GM21576 (cell line): ENCODE results near the gene ADK.
"Not testable (repeated sequence)": the region's sequence is repeated elsewhere in the genome, so short reads cannot be mapped to it uniquely, and the experiment has no call there.

Experiments used
- ATAC-seq: cut with Tn5 transposase; IDR thresholded peaks from one replicate; pipeline ENCODE4 v1.9.1; 2021; ENCODE audit warnings: mild to moderate bottlenecking, moderate library complexity; ENCODE audit not compliant: unreplicated experiment

ADK gene

DNA sequence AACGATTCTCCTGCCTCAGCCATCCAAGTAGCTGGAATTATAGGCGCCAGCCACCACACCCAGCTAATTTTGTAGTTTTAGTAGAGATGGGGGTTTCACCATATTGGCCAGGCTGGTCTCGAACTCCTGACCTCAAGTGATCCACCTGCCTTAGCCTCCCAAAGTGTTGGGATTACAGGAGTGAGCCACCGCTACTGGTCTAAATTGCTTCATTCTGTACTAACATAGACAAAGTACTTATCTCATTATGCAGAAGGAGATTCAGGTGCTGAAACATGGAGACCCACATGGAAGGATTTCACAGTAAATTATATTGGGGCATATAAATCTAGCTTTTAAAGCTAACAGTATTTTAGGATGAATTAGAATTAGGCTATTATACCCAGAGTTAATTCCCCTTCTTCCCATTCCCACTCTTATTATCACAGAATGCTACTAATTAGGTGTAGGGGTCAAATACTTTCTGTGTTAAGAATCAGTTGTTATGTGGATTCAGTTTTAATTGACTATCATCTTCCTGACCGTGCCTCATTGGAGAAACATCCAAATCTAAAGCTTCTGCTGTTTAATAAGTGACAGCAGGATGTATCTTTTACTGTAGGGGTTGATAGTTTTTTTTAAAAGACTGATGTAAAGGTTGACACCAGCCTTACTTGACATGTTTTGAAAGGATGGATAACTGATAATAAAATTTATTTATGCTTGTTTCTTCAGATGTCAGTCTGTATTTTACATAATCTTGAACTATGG is 27.2 kb downstream of the ADK start:
- no peak for ATAC-seq

DNA sequence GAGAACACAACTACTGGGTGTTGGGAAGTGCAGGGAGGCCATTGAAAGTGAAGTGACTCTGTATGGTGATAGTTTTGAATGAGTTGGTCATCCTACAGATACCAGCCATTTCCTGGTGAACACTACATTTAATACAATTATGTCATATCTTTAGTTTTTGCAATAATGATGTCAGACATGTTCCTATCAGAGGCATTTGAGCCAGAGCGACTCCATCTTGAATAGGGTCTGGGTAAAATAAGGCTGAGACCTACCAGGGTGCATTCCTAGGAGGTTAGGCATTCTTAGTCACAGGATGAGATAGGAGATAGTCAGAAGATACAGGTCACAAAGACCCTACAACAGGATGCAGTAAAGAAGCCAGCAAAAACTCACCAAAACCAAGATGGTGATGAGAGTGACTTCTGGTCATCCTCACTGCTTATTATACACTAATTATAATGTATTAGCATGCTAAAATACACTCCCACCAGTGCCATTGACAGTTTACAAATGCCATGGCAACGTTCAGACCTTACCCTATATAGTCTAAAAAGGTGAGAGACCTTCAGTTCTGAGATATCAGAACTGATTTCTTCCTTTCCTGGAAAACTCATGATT is 28.2 kb downstream of the ADK start:
- no peak for ATAC-seq

DNA sequence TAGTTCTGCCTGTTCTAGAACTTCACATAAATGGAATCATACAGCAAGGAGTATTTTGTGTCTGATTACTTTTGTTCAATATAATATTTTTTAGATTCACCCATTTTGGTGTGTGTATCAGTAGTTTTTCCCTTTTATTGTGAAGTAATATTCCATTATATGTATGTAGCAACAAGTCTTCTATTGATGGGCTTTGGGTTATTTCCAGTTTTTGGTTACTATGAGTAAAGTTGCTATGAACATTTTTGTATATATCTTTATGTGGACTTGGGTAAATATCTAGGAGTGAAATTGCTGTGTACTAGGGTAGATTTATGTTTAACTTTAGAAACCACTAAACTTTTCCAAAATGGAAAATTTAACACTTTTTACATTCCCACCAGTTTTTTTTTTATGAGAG is 35.7 kb downstream of the ADK start:
- no peak for ATAC-seq

DNA sequence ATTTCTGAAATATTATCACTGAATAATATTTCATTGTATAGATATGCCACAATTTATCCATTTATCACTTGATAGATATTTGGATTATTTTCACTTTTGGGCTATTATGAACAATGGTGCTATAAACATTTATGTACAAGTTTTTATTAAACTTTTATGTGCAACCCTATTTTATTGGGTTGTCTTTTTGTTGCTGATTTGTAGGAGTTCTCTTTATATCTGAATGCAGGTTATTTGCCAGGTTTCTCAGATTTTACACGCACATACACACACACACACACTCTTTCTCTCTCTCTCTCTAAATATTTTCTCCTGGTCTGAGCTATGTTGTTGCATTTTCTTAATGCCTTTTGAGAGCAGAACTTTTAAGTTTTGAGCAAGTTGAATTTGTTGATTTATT is 36.2 kb downstream of the ADK start:
- ATAC-seq = no peak

DNA sequence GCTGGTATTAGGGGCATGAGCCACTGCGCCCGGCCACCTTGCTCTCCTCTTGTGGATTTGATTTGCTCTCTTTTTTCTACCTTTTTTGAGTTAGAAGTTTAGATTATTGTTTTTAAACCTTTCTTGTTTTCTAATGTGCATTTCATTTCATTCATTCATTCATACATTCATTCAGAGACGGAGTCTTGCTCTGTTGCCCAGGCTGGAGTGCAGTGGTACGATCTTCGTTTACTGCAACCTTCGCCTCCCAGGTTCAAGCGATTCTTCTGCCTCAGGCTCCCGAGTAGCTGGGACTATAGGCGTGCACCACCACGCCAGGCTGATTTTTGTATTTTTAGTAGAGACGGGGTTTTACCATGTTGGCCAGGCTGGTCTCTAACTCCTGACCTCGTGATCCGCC is 37.6 kb downstream of the ADK start:
- ATAC-seq = not testable (repeated sequence)

DNA sequence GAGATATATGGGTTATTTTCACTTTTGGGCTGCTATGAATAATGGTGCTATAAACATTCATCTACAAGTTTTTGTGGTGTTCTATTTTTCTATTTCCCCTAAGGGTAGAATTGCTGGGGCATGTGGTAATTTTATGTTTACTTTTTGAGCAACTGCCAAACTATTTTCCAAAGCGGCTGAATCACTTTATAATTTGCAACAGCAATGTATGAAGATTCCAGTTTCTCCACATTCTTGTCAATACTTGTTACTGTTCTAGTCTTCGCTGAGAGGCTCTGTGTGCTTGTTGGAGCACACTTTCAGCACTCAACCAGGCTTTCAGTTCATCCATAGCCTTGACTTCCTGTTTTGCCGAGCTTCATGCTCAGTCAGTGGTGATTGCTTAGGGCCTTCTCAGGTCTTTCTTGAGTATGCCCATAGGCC is 39.0 kb downstream of the ADK start:
- peak; percentile 85 for ATAC-seq

DNA sequence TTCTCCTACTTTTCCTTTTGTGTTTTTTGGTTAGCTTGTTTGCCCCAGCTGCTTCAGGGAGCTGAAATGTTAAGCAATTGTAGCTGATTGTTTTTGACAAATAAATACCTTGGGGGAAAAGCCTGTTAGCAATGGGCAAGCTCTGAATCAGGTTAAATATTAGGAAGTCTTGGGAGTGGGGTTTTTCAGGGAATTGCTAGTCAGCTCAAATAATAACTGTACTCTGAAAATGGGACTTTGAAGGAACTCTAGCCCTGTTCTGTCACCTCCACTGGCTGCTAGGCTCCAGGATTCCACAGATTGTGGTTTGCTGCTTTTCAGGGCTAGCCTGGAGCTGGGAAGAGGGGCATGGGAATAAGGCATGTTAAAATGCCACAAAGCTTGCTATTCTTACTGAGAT is 39.5 kb downstream of the ADK start:
- ATAC-seq = peak; percentile 7

DNA sequence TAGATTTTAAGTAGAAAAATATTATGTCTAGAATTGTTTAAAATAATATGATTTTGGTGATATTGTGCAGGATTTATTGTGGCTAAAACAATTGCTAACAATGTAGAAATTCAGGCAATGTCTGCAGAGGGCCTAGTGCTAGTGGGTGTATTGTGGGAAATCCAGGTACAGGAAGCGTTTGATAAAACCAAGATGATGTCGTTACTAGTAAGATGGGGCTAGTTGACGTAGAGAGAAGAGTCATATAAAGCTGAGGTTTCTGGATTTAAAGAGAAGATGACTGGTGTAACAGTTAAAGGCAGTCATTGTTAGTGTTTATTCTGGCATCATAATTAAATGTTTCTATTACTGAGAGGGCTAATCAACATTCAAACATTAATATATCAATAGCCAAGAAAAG is 43.5 kb downstream of the ADK start:
- ATAC-seq = no peak

DNA sequence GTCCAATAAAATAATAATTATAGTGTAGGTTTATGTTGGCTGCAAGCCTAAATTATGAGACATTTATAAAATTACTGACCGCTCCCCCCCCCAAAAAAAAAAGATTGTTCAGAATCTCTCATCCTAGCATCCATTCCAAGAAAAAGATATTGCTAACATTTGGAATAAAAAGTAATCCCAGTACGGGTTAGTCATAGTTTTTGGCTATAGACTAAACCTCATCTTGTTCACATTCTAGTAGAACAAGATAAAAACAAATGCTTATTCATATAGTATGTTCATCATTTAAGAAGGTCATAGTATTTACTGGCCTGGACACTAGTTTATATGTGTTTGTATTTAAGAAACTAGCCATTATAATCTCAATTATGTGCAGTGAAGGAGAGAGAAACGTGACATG is 44.0 kb downstream of the ADK start:
- ATAC-seq = no peak

DNA sequence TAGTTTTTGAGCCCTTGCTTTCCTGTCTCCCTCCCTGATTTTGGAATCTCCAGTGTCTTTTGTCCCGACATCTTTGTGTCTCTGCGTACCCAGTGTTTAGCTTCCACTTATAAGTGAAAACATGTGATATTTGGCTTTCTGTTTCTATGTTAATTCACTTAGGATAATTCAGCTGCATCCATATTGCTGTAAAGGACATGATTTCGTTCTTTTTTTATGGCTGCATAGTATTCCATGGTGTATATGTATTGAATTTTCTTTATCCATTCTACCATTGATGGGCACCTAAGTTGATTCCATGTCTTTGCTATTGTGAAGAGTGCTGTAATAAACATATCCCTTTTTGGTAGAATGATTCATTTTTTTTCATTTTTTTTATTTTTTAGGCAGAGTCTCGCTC is 48.3 kb downstream of the ADK start:
- no peak for ATAC-seq

DNA sequence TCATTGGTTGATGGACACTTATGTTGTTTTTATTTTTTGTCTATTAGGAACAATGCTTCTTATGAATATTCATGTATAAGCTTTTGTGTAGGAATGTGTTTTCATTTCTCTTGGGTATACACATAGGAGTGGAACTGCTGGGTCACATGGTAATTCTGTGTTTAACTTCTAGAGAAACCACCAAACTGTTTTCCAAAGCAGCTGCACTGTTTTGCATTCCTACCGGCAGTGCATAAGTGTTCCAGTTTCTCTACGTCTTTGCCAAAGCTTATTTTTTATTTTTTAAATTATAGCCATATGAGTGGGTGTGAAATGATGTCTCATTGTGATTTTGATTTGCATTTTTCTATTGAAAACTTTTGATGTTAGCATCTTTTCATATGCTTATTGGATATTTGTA is 51.3 kb downstream of the ADK start:
- ATAC-seq = no peak

DNA sequence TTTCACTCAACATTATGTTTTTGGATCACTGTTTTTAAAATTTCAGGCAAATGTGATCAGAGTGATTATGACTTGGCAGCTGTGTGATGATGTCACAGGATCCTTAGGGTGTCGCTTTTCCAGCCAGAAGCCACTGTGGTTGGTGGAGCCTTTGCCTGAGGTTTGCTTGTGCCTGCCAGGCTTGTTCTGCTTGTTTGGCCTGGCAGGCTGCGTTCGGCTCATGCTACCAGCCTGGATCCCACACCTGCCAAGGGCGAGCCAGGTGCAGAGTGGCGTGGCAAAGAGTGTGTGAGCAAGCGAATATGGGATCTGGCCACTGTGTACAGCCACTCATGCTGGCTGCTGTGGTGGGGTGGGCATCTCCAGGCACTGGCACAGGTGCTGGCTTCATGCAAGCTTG is 55.7 kb downstream of the ADK start:
- ATAC-seq = no peak

DNA sequence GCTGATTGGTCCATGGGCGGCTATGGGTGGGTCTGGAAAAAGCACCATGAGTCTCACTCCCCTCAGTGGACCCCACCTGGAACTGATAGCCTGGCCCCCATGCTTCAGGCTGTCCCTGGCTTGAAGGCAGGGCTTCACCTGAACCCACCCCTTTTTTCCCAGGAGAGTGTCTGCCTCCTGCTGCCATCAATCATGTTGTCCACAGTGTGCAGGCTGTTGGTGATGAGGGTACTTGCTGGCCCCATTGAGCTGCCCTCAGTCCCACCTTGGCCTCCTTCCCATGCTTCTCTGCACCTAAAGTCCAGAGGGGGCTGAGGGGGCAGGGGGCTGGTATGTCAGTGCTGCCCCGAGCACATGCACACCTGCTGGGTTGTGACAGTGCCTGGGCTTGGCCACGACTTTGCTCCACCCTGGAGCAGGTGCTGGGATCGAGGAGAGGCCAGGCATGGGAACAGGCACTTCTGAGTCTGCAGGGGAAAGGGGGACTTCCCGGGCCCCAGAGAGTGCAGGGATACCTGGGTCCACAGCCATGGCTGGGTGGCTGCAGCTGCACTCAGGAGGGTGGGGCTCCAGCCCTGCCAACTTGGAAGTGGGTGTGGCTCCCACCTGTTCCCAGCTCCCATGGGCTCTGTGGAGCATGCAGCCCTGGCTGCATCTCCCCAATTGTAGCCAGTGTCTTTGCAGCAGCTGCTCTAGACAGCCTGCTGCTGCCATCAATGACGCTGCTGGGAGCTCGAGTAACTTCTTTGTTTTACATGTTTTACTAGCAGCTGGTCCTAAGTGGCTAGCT is 56.9 kb downstream of the ADK start:
- no peak for ATAC-seq

DNA sequence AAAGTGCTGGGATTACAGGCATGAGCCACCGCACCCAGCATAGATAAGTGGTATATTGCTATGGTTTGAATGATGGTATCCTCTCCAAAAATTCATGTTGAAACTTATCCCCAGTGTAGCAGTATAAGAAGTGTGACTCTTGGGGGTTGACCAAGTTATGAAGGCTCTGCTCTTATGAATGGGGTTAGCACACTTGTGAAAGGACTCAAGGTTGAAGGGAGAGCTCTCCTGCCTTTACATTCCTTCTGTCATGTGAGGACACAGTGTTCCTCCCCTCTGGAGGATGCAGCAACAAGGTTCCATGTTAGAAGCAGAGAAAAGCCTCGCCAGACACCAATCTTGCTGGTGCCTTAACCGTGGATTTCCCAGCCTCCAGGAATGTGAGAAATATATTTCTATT is 58.0 kb downstream of the ADK start:
- ATAC-seq = no peak

DNA sequence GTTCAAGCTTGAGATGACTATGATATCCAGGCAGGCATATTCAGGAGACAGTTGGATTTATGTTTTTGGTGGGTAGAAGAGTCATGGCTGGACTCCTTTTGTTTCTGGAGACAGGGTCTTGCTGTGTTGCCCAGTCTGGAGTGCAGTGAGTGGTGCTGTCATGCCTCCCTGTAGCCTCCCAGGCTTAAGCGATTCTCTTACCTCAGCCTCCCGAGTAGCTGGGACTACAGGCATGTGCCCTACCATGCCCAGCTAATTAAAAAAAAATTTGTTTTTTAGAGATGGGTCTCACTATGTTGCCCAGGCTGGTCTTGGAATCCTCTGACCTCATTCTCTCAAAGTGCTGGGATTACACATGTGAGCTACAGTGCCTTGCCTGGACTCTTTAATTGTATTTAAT is 62.0 kb downstream of the ADK start:
- ATAC-seq = no peak

DNA sequence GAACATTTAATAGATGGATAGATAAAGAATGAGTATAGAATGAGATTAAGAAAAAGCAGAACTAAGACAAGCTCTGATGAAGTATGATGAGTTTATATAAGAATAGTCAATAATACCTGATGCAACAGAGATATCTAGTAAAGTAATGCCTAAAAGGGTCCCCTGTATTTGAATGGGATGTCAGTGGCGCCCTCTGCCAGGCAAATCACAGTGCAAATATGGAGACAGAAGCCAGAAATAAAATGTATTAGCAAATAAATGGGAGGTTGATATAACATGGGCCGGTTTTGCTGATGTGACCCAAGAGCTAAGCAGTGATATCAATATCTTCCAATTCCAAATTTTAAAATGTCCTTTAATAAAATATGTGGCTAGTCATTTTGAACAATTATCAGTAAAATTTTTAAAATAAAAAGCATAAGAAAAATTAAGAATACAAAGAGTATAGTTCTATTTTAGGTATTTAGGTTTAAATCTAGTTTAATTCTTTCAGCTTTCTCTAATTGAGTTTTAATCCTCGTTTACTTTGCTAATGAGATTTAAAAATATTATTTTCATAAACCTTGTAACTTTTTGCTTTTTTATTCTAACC is 62.6 kb downstream of the ADK start:
- no peak for ATAC-seq

DNA sequence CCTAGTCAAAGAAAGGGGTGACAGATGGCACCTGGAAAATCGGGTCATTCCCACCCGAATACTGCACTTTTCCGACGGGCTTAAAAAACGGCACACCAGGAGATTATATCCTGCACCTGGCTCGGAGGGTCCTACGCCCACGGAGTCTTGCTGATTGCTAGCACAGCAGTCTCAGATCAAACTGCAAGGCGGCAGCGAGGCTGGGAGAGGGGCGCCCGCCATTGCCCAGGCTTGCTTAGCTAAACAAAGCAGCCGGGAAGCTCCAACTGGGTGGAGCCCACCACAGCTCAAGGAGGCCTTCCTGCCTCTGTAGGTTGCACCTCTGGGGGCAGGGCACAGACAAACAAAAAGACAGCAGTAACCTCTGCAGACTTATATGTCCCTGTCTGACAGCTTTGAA is 66.1 kb downstream of the ADK start:
- not testable (repeated sequence) for ATAC-seq

DNA sequence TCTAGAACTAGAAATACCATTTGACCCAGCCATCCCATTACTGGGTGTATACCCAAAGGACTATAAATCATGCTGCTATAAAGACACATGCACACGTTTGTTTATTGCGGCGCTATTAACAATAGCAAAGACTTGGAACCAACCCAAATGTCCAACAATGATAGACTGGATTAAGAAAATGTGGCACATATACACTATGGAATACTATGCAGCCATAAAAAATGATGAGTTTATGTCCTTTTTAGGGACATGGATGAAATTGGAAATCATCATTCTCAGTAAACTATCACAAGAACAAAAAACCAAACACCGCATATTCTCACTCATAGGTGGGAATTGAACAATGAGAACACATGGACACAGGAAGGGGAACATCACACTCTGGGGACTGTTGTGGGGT is 71.4 kb downstream of the ADK start:
- ATAC-seq = not testable (repeated sequence)

DNA sequence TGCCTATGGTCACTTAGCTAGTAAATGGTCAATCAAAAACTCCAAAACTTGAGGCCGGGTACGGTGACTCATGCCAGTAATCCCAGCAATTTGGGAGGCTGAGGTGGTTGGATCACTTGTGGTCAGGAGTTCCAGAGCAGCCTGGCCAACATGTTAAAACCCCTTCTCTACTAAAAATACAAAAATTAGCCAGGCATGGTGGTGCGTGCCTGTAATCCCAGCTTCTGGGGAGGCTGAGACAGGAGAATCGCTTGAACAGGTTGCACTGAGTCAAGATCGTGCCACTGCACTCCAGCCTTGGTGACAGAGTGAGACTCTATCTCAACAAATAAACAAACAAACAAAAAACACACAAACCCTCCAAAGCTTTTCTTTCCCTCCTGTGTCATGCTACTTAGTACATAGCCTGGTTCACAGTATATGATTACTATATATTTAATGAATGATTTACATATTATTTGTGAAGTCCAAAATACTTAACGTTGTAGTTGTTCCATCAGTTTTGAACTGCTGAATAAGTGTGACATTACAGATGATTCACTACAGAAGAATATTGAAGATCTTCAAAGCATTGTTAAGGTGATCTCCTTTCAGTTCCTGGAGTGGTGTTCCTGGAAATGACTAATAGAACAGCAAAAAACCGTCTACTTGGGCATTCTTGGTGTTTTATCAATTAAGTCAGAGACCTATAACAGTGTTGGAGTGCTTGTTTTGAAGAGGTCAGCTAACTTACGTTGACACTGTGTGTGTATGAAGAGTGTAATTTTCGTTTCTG is 72.9 kb downstream of the ADK start:
- ATAC-seq = no peak

DNA sequence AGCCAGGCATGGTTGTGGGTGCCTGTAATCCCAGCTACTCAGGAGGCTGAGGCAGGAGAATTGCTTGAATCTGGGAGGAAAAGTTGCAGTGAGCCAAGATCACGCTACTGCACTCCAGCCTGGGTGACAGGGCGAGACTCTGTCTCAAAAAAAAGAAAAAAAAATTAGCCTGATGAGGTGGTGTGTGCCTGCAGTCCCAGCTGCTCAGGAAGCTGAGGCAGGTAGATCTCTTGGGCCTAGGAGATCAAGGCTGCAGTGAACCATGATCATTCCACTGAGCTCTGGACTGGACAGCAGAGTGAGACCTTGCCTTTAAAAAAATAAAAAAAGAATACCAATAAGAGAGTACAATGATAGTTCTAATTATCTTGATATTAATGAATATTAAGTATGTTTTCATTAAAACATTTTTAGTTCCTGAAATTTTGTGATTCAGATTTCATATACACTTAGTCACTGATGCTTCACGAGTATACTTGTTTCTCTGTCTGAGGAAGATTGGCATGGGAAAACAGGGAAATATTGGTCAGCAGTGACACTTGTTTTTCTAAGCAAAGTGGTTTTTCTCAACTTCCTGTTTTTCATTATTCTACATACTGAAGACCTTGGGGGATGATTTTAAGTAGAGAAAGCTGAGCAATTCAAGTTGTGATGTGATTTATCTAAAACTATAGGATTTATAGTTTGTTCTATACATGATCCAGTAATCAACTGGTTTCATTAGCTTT is 76.8 kb downstream of the ADK start:
- no peak for ATAC-seq
